ENCODE results near the gene KCNK5.

Gene KCNK5, protein sequence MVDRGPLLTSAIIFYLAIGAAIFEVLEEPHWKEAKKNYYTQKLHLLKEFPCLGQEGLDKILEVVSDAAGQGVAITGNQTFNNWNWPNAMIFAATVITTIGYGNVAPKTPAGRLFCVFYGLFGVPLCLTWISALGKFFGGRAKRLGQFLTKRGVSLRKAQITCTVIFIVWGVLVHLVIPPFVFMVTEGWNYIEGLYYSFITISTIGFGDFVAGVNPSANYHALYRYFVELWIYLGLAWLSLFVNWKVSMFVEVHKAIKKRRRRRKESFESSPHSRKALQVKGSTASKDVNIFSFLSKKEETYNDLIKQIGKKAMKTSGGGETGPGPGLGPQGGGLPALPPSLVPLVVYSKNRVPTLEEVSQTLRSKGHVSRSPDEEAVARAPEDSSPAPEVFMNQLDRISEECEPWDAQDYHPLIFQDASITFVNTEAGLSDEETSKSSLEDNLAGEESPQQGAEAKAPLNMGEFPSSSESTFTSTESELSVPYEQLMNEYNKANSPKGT

GRCh38 chr6:39228992-39229767 is at the start of gene KCNK5:
KCNK5 (minus strand) TSS chr6:39229475; CDS start chr6:39229111, 364 bp downstream.
- peak; percentile 77 for DNase-seq

DNA sequence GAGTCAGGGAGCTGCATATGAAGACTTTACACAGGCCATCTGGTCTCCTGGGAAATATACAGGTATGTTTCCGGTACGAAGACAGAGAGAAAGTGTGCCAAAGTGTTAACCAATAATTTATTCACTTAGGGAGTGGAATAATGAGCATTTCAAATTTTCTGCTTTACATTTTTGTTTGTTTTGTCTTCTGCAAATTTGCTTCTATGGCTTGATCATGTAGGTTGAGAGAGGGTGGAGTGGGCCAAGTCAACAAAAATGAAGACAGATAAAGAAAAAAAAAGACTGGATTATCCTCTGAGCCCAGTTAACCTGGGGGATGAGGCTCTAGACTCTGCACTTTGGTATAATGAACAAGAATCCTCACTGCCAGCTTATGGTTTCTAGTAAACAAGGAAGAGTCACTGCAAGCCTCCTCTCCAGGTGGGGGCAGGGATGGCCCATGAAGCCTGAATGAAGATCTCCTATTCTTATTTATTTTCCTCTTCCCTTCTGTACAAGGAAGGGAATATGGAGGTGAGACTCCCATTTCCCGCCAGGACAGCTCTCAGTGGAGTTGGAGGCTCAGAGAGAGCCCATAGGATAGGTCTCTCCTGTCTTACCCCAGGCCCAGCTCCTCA is 47.2 kb upstream of the KCNK5 start:
- DNase-seq = no peak

DNA sequence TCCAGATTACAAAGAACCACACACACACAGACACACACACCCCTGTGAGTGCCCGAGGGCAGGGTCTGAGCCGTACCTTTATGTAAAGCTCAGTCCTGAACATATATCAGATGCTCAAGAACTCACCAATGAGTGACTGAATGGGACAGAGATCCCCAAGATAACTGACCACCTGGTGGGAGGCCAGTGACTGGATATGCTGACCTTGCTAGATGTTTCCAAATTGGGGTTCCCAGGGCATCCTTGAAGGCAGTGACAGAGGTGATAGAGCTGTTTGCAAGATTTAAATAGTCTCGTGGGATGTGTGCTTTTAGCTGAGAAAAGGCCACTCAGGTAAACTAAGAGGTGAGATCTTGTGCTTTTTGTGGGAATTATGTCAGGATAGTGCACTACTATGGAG is 45.6 kb upstream of the KCNK5 start:
- no peak for DNase-seq

DNA sequence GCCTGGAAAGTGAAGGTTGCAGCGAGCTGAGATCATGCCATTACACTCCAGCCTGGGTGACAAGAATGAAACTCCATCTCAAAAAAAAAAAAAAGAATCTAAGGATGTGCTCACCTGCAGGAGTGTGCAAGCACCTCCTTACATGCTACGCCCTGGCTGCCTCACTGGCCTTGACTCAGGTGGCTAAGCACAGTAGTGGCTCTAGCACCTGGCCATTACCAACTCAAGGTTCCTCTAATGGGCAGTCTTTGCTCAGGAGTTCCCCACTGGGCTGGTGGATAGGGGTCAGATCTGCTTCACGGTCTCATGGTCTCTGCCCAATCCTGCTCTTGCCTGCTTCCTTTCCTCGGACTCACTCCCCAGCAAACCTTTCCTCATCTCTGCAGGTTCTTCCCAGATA is 45.2 kb upstream of the KCNK5 start:
- DNase-seq = no peak

DNA sequence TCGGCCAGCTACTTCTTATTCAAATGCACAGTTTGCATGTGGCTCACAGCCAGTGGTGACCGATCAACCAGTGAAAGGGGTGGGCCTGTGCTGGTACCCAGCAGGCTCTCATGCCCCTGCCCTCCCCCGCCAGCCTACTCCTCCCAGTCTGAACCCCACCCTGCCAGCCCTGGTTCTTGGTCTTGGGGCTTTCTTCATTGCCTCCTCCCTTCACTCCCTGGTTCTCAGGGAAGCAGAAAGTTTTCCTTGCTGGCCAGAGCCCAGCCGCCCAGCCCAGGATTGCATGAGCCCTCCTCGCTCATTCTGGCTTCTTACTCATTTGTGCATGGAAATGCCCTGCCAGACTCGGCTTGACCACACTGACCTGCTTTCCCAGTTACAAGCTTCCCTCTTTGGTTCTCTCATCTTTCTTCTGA is 44.1 kb upstream of the KCNK5 start:
- DNase-seq = no peak

GRCh38 chr6:39269961-39270360 is 40.7 kb upstream of the KCNK5 start:
- no peak for DNase-seq

DNA sequence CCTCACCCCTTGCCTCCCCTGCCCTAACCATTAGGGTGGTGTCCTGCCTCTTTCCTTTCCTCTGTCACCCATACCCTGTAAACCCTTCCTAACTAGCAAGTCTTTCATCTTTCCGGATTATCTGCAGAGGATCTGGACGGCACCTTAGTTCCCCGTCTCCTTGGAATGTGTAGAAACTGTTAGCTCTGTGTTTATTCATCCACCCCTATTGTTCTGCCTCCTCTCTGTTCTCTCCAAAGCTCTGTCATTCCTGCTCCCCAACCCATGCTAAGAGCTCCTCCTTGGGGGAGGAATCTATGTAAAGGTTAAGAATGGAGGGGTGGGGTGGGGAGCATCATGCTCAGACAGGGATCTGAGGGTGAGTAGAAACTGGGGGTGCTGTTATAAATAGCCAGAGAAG is 39.4 kb upstream of the KCNK5 start:
- DNase-seq = no peak

DNA sequence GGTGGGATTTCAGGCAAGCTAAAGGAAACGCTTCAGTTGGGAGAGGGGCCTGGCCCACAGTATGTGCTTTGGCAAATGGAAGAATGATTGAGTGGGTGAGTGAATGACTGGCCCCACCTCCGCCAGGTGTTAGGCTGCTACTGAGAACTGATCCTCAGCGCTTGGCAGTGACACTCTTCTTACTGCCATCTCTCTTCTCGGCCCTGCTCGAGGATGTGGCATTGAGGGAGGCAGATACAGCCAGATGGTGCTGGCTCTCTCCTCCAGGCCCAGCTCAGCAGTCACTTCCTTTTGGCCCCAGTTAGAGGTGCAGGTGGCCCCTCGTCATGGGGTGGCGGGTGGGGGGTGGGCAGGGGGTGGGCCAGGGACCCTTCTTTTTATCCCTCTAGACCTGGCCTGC is 38.9 kb upstream of the KCNK5 start:
- DNase-seq = peak; percentile 27

GRCh38 chr6:39266782-39267355 is 37.6 kb upstream of the KCNK5 start:
- DNase-seq = no peak

DNA sequence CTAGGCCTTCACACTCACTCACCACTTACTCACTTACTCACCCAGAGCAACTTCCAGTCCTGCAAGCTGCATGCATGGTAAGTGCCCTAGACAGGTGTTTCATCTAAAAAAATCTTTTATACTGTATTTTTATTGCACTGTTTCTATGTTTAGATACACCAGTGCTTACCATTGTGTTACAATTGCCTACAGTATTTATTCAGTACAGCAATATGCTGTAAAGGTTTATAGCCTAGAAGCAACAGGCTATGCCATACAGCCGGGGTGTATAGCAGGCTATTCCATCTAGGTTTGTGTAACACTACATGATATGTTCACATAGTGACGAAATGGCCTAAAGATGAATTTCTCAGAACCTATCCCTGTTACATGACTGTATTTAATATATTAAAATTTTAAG is 37.1 kb upstream of the KCNK5 start:
- no peak for DNase-seq

DNA sequence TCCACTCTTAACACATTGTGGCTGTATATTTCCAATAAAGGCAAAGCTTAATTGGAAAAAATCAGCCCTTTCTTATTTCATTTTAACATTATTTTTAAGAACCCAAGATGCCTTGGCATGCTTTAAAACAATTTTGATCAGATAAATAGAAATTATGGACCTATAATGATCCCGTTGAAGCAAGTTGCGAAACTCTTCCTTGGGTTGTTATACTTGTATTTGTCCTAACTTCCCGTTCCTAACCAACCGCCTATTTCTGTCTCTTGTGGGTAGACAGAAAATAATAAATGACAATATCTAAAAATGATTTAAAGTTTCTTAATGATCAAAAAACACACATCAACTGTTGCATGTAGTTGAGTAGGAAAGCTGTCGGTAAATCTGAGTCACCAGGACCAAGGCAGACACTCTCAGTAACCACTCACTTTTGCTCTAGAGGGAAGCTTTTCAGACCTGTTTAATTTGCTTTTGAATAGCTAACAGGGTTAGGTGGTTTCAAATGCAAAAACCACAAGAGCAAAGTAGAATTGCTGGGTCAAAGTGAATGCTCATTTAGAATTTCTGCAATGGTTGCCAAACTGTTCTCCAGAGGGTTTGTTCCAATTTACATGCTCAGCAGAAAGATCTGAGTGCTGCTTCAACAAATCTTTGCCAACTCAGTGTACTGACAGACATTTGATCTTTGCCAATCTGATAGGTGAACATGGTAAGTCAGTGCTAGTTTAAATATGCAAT is 34.2 kb upstream of the KCNK5 start:
- DNase-seq = no peak

DNA sequence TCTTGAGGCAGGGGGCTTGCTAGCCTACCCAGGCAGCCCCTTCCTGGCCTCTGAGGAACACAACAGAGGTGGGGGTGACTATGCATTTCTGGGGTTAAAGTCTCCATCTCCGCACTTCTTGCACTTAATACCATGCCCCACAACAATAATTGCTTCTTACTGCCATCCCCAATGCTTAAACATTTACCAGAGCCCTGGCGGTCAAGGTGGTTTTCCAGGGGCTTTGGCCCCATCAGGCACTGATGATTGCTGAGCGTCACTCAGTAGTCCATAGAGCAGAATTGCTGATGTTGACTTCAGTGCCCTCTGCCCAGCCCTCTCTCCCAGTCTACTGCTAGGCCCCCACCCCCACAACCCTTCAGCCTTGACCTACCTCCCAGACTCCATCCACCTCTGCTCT is 32.5 kb upstream of the KCNK5 start:
- no peak for DNase-seq

DNA sequence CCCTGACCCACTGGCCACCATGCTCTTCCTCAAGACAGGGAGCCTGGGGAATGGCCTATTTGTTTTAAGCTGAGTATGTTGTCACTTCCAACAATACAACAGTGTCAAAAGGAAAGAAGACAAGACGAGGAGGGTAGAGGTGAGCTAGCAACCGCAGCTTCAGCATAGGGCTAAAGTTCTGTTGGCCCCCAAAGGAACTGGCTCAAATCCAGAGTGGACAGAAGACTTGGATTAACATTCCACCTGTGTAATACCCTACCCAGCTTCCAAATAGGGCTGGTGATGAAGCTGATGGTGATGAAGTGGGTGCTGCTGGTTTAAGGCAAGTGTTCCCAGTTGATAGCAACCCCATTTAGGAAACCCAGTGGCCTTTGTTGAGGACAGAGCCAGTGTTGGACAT is 31.7 kb upstream of the KCNK5 start:
- no peak for DNase-seq

DNA sequence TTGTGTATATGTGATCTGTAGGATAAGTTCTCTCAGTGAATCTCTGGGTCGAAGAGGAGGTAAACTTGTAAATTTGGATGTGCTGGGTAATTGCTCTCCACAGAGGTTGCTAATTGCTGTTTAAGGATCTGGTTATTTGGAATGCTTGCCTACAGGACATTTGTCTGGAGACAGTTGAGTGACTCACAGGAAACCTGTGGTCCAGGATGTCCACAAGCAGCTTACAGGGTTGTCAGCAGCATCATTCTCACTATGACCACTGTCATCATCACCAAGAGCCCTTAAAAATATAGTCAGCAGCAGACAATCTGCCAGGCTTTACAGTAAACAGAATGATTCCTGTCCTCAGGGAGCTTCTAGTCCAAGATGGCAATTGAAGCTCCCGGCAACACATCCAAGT is 31.2 kb upstream of the KCNK5 start:
- no peak for DNase-seq

DNA sequence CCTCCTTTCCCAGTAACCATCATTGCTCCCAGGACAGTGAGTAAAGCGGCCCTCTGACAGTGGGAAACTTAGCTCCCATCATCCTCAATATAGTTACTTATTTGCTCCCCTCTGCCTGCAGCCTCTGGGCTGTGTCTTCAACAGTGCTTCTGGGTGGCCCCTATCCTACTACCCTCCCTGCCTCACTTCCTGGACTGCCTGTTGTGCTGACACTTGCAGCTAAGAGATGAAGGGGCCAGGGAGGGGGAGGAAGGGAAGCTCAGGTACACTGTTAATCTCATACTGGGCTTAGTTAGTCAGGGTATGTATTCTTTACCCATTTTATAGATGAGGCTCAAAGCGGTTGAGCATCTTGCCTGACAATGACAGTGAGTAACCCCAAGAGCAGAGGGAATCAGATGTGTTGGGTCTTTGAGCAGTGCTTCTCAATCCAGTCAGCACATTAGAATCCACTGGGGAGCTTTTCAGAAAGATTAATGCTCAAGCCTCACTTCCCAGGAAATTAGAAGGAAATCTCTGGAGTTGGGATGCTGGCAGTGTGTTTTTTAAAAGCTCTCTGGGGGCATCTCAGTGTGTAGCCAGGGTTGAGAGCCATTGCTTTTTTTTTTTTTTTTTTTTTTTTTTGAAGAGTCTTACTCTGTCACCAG is 27.1 kb upstream of the KCNK5 start:
- DNase-seq = peak; percentile 32

GRCh38 chr6:39254999-39255535 is 25.8 kb upstream of the KCNK5 start:
- DNase-seq = no peak

DNA sequence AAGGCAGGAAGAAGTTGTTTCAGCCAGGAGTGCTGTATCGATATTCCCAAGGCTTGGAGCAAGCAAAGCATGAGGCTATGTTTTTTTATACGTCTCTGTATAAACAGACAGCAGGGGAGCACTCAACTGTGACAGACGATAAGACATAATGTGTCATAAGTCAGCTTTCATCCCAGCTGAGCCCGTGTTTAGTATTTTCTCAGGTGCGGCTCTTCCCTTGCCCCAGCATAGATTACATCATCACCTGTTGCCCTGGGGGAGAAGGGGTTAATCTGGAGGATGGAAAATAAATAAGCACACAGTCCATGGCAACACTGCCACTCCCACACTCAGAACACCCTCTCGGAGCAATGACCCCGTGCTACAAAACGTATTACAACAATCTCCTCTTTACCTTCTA is 22.1 kb upstream of the KCNK5 start:
- peak; percentile 92 for DNase-seq

GRCh38 chr6:39250507-39250906 is 21.2 kb upstream of the KCNK5 start:
- DNase-seq = no peak

DNA sequence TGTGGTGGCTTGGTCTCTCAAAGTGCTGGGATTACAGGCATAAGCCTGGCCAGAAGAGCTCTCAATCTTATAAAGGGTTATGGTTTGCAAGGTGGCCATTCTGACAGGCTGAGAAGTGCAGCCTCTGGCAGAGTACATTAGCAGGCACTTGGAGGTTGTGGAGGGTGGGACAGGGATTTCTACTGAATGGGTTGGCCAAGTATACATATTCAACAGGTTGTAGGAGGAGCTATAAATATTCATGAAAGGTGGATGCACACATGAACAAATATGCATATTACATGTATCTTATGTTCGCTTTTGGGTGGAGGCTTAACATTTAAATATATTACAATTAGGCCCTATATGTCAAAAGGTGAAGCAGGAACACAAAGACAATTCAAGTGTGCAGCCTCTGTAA is 20.0 kb upstream of the KCNK5 start:
- DNase-seq = no peak

DNA sequence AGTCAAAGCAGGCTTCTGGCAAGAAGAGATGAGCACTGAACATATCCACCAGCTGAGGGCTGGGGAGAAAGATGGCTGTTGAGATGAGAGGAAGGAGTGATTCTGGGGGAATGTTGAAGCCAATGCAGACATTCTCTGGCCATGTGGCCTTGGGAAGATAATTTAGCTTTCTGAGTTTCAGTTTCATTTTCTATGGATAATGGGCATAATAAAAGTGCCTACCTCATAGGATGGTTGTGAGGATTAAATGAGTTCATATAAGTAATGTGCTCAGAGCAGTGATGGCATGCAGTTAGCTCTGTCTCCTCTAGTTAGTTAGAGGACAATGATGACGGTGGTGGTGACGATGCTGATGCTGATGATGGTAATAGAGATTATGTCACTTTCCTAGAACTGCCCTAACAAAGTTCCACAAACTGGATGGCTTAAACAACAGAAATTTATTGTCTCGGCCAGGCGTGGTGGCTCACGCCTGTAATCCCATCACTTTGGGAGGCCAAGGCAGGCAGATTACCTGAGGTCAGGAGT is 18.5 kb upstream of the KCNK5 start:
- DNase-seq = no peak

DNA sequence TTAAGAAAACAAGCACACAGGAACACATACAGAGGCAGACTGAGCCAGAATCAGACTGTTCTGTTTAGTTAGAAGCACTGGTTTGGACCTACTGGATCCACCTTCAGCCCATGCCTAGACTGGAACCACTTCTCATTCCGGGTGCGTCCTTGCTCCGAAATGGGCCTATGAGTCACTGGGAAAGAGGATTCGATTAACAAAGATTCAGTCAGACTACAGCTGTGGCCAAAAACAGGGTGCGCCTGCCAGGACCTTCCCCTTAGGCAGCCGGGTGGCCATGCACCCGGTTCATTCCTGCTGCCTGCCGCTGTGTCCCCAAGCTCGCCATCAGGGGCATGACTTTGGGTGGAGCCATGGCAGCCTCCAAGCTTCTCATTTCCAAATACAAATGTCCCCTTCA is 14.5 kb upstream of the KCNK5 start:
- no peak for DNase-seq
